VCaP (cell line): ENCODE measurements around the gene CTIF.
A peak's percentile ranks its signal among the peaks of the same experiment; 100 is the strongest.

Experiments
- H3K27ac ChIP-seq: fragments of 450-650 bp; 2 replicates; pipeline ENCODE4 v1.5.1; 2017
- CTCF ChIP-seq: fragments of 450-650 bp; conservative IDR thresholded peaks from 2 replicates; pipeline ENCODE4 v1.5.1; 2017; ENCODE audit warnings: mild to moderate bottlenecking, moderate library complexity

Gene CTIF

GRCh38 chr18:48572402-48573126 is 33.7 kb downstream of the CTIF start:
- no peak for TF ChIP-seq CTCF
- H3K27ac ChIP-seq = 0 out of 2 replicates have a peak overlapping the region, but pooled peaks have one; percentile 22

- no peak for TF ChIP-seq CTCF
Observed at GRCh38 chr18:48573632-48574283, 34.9 kb downstream of the CTIF start.

GRCh38 chr18:48574667-48575300 is 36.0 kb downstream of the CTIF start:
- H3K27ac ChIP-seq = no peak overlapping the region
- no peak for TF ChIP-seq CTCF

More at GRCh38 chr18:48573632-48574283, 34.9 kb downstream of the CTIF start:
- no peak overlapping the region for H3K27ac ChIP-seq

- no peak overlapping the region for H3K27ac ChIP-seq
- TF ChIP-seq CTCF = no peak
Observed at GRCh38 chr18:48575301-48575657, 36.4 kb downstream of the CTIF start.

GRCh38 chr18:48575658-48576456 is 37.0 kb downstream of the CTIF start:
- H3K27ac ChIP-seq = no peak overlapping the region

GRCh38 chr18:48576457-48576771 is 37.6 kb downstream of the CTIF start:
- H3K27ac ChIP-seq = no peak overlapping the region
- no peak for TF ChIP-seq CTCF

More at GRCh38 chr18:48575658-48576456, 37.0 kb downstream of the CTIF start:
- no peak for TF ChIP-seq CTCF
